H1 (cell line): ENCODE data around the gene PDZK1IP1. TPM values are rescaled to one million over a fixed set of nuclear protein-coding genes. Genes with fewer than 3 reads are reported as not detected.
A peak's percentile ranks its signal among the peaks of the same experiment; 100 is the strongest.

Experiments
- CTCF ChIA-PET: fragments of 300-600 bp; sonication (Branson Sonifier 250); formaldehyde crosslinking; loops from one replicate; lab custom pipeline; 2021; ENCODE audit not compliant: partially characterized antibody; lab: Charles Lee
- POLR2A ChIA-PET: fragments of 300-600 bp; sonication (Branson Sonifier 250); formaldehyde crosslinking; loops from one replicate; lab custom pipeline; 2021; ENCODE audit warnings: inconsistent platforms; ENCODE audit not compliant: partially characterized antibody; lab: Charles Lee
- DNase-seq, 2 experiments: peaks; one replicate each; pipeline versions ENCODE4 v3.0.0 to v3.0.0-alpha.2; 2010 to 2022; ENCODE audit warnings: low spot score in 2 of 2, low read depth in 1 of 2, mixed read lengths in 1 of 2
- FAIRE-seq: peaks from 2 replicates; lab custom pipeline; 2011; peaks lifted over from hg19 to GRCh38; lab: Jason Lieb, UNC
- H2AFZ ChIP-seq: 2 replicates; pipeline ENCODE4 v1.8.1; 2012; ENCODE audit warnings: low read length, inconsistent platforms
- H2AK5ac ChIP-seq: 2 replicates; pipeline ENCODE4 v1.6.1; 2013; ENCODE audit warnings: low read depth, low read length
- H2BK120ac ChIP-seq: replicated peaks from 2 replicates; pipeline ENCODE3; 2013; ENCODE audit warnings: low read depth, low read length, inconsistent platforms
- H2BK12ac ChIP-seq: 2 replicates; pipeline ENCODE4 v1.6.1; 2013; ENCODE audit warnings: low read depth, low read length
- H2BK15ac ChIP-seq: 2 replicates; pipeline ENCODE4 v1.6.1; 2013; ENCODE audit warnings: low read length
- H2BK20ac ChIP-seq: 2 replicates; pipeline ENCODE4 v1.6.1; 2013; ENCODE audit warnings: low read length
- H2BK5ac ChIP-seq: 2 replicates; pipeline ENCODE4 v1.6.1; 2013; ENCODE audit warnings: low read depth, low read length
- H3K14ac ChIP-seq: 2 replicates; pipeline ENCODE4 v1.6.1; 2013; ENCODE audit warnings: inconsistent platforms; ENCODE audit not compliant: insufficient read length
- H3K18ac ChIP-seq: 2 replicates; pipeline ENCODE4 v1.6.1; 2013; ENCODE audit warnings: low read length; ENCODE audit errors: extremely low read depth
- H3K23ac ChIP-seq: 2 replicates; pipeline ENCODE4 v1.6.1; 2013; ENCODE audit warnings: inconsistent platforms; ENCODE audit not compliant: insufficient read length
- H3K23me2 ChIP-seq: 2 replicates; pipeline ENCODE4 v1.6.1; 2013; ENCODE audit warnings: low read depth, low read length
- H3K27ac ChIP-seq: 2 replicates; pipeline ENCODE4 v1.6.1; 2011; ENCODE audit warnings: low read depth, low read length, inconsistent platforms
- H3K27me3 ChIP-seq, 4 experiments: replicated peaks in 1 of 4; 1 replicate in 1 of 4; 2 replicates in 3 of 4; pipeline versions ENCODE4 v1.6.1 to v1.8.1; 2011 to 2013; ENCODE audit warnings: low read length in 3 of 4, mild to moderate bottlenecking in 3 of 4, inconsistent platforms in 2 of 4, mixed read lengths in 2 of 4, moderate library complexity in 1 of 4; ENCODE audit not compliant: control insufficient read depth in 3 of 4, insufficient read depth in 3 of 4; ENCODE audit errors: extremely low read depth in 1 of 4
- H3K36me3 ChIP-seq, 4 experiments: 2 replicates each; pipeline versions ENCODE4 v1.6.1 to v1.8.1; 2011 to 2013; ENCODE audit warnings: mild to moderate bottlenecking in 4 of 4, low read length in 3 of 4, moderate library complexity in 2 of 4, control low read depth in 1 of 4, inconsistent platforms in 1 of 4; ENCODE audit not compliant: insufficient read depth in 4 of 4, control insufficient read depth in 2 of 4
- H3K4ac ChIP-seq: replicated peaks from 2 replicates; pipeline ENCODE3; 2013; ENCODE audit warnings: low read length, low read depth, mixed read lengths, inconsistent platforms; ENCODE audit not compliant: insufficient read length
- H3K4me1 ChIP-seq, 4 experiments: replicated peaks in 1 of 4; 1 replicate in 1 of 4; 2 replicates in 3 of 4; pipeline versions ENCODE4 v1.6.1 to v1.8.1; 2011 to 2013; ENCODE audit warnings: low read length in 3 of 4, inconsistent platforms in 2 of 4, mixed read lengths in 1 of 4; ENCODE audit not compliant: insufficient read depth in 4 of 4, control insufficient read depth in 3 of 4
- H3K4me2 ChIP-seq, 2 experiments: 2 replicates each; pipeline versions ENCODE4 v1.6.1 to v1.8.1; 2011 to 2013; ENCODE audit warnings: low read depth in 2 of 2, low read length in 2 of 2, control low read depth in 1 of 2, inconsistent platforms in 1 of 2, mild to moderate bottlenecking in 1 of 2; ENCODE audit not compliant: insufficient read depth in 1 of 2
- H3K4me3 ChIP-seq, 4 experiments: fragments of 200-600, 300-600 bp in 1 of 4; sonication (generic), shearing (Covaris generic), sonication (Bioruptor Twin) in 1 of 4; 2 replicates each; pipeline versions ENCODE4 v1.5.1 to v1.8.1; 2011 to 2016; ENCODE audit warnings: low read length in 4 of 4, low read depth in 3 of 4, control low read depth in 2 of 4, inconsistent platforms in 2 of 4, mild to moderate bottlenecking in 2 of 4, mixed read lengths in 1 of 4, moderate library complexity in 1 of 4; ENCODE audit not compliant: insufficient read depth in 2 of 4; ENCODE audit errors: extremely low read depth in 1 of 4
- H3K56ac ChIP-seq: replicated peaks from 2 replicates; pipeline ENCODE3; 2013; ENCODE audit warnings: low read depth, mild to moderate bottlenecking, mixed read lengths, low read length, inconsistent platforms; ENCODE audit not compliant: insufficient read length
- H3K79me1 ChIP-seq: 2 replicates; pipeline ENCODE4 v1.6.1; 2013; ENCODE audit warnings: low read depth, low read length, control low read depth
- H3K79me2 ChIP-seq, 2 experiments: 2 replicates each; pipeline versions ENCODE4 v1.6.1 to v1.8.1; 2012 to 2013; ENCODE audit warnings: low read length in 2 of 2, mild to moderate bottlenecking in 2 of 2, inconsistent platforms in 1 of 2; ENCODE audit not compliant: insufficient read depth in 2 of 2, control insufficient read depth in 1 of 2
- H3K9ac ChIP-seq, 4 experiments: replicated peaks in 1 of 4; 1 replicate in 1 of 4; 2 replicates in 3 of 4; pipeline versions ENCODE4 v1.6.1 to v1.8.1; 2011 to 2013; ENCODE audit warnings: low read depth in 3 of 4, low read length in 3 of 4, control low read depth in 2 of 4, mild to moderate bottlenecking in 2 of 4, moderate library complexity in 2 of 4, inconsistent platforms in 1 of 4; ENCODE audit errors: extremely low read depth in 1 of 4
- H3K9me3 ChIP-seq, 2 experiments: 2 replicates each; pipeline versions ENCODE4 v1.6.1 to v1.8.1; 2012 to 2013; ENCODE audit warnings: mild to moderate bottlenecking in 2 of 2, moderate library complexity in 2 of 2, control low read depth in 1 of 2, inconsistent platforms in 1 of 2, low read depth in 1 of 2, low read length in 1 of 2, mixed read lengths in 1 of 2; ENCODE audit not compliant: insufficient read depth in 2 of 2
- H4K20me1 ChIP-seq, 2 experiments: replicated peaks in 1 of 2; 2 replicates each; pipeline versions ENCODE3 to v1.8.1; 2011 to 2013; ENCODE audit warnings: inconsistent platforms in 2 of 2, low read length in 2 of 2, mild to moderate bottlenecking in 1 of 2; ENCODE audit not compliant: insufficient read depth in 2 of 2, control insufficient read depth in 1 of 2
- H4K5ac ChIP-seq: 2 replicates; pipeline ENCODE4 v1.6.1; 2013; ENCODE audit warnings: low read length, low read depth, mixed read lengths, inconsistent platforms; ENCODE audit not compliant: insufficient read length
- H4K8ac ChIP-seq: 2 replicates; pipeline ENCODE4 v1.8.0; 2013; ENCODE audit warnings: mild to moderate bottlenecking, moderate library complexity, low read length, inconsistent platforms; ENCODE audit not compliant: insufficient read depth; ENCODE audit errors: extremely low read depth
- H4K91ac ChIP-seq: replicated peaks from 2 replicates; pipeline ENCODE3; 2013; ENCODE audit warnings: low read length, mixed read lengths, inconsistent platforms; ENCODE audit not compliant: insufficient read length
- ATF3 ChIP-seq: IDR thresholded peaks from 2 replicates; pipeline ENCODE4 v1.6.1; 2011; ENCODE audit warnings: low read depth, mild to moderate bottlenecking, low read length; ENCODE audit not compliant: insufficient read depth
- CBX8 ChIP-seq: fragments of 300-800, 300-1000 bp; sonication (generic); IDR thresholded peaks from 2 replicates; pipeline ENCODE4 v1.7.1; 2016; ENCODE audit warnings: low read depth, low read length, borderline replicate concordance
- CHD1 ChIP-seq: IDR thresholded peaks from 2 replicates; pipeline ENCODE4 v1.6.1; 2012; ENCODE audit warnings: low read depth, low read length, improper control_type of control experiment
- CREB1 ChIP-seq: IDR thresholded peaks from 2 replicates; pipeline ENCODE4 v1.6.1; 2012; ENCODE audit warnings: inconsistent platforms
- EGR1 ChIP-seq: IDR thresholded peaks from 2 replicates; pipeline ENCODE4 v1.6.1; 2011; ENCODE audit warnings: low read depth, low read length, borderline replicate concordance
- RXRA ChIP-seq: IDR thresholded peaks from 2 replicates; pipeline ENCODE4 v1.6.1; 2011; ENCODE audit warnings: low read depth, mild to moderate bottlenecking, low read length, moderate library complexity; ENCODE audit not compliant: insufficient read depth
- SIN3A ChIP-seq, 2 experiments: IDR thresholded peaks in 1 of 2; conservative IDR thresholded peaks in 1 of 2; 2 replicates each; pipeline ENCODE4 v1.6.1; 2011 to 2012; ENCODE audit warnings: low read length in 2 of 2, improper control_type of control experiment in 1 of 2, low read depth in 1 of 2, mild to moderate bottlenecking in 1 of 2
- SRF ChIP-seq: IDR thresholded peaks from 2 replicates; pipeline ENCODE4 v1.6.1; 2011; ENCODE audit warnings: mild to moderate bottlenecking, low read depth, low read length, moderate library complexity
- TCF12 ChIP-seq: IDR thresholded peaks from 2 replicates; pipeline ENCODE4 v1.6.1; 2011; ENCODE audit warnings: low read depth, mild to moderate bottlenecking, low read length
- YY1 ChIP-seq: IDR thresholded peaks from 2 replicates; pipeline ENCODE4 v1.6.1; 2011; ENCODE audit warnings: low read depth, mild to moderate bottlenecking, low read length
- WGBS, 2 experiments: shearing (Covaris generic) in 1 of 2; methylation state at CpG; one replicate each; pipeline versions ENCODE4 v1.1.6 to v1.1.7; 2013 to 2015; ENCODE audit warnings: low lambda C conversion rate in 2 of 2, mixed read lengths in 2 of 2, inconsistent platforms in 1 of 2, low coverage in 1 of 2, missing lambda C conversion rate in 1 of 2; ENCODE audit not compliant: insufficient replicate concordance in 2 of 2, insufficient coverage in 1 of 2, insufficient read length in 1 of 2; ENCODE audit errors: extremely low coverage in 1 of 2, missing lambda C conversion rate in 1 of 2; 5-methylcytosine and 5-hydroxymethylcytosine counted together
- polyA plus RNA-seq, 7 experiments: library from polyadenylated mRNA; depleted of rRNA in 3 of 7; stranded (reverse) in 5 of 7; unstranded in 2 of 7; fragments of >200 nt in 5 of 7; fragments of 200-250 nt in 2 of 7; gene quantifications; 1 replicate in 5 of 7; 2 replicates in 1 of 7; 4 replicates in 1 of 7; pipeline versions ENCODE4 v1.2.1 to v1.2.3, GENCODE V29; 2011 to 2013; ENCODE audit warnings: missing spikeins in 2 of 7, mixed read lengths in 2 of 7
- total RNA-seq: library from RNA; stranded (reverse); fragmentation: NEBNext Ultra II Directional; extraction: Animal tissue kit (Norgen Biotek cat#: 25700); gene quantifications from 2 replicates; pipeline ENCODE4 v1.2.1, GENCODE V29; 2021
- TF ChIP-seq, protein P1 (sequence below): IDR thresholded peaks from 2 replicates; pipeline ENCODE4 v1.6.1; 2012; ENCODE audit warnings: low read length, inconsistent platforms

PDZK1IP1 gene
- total and polyA plus RNA-seq, 2 of the 8 experiments (the other 6 are each of a cell fraction or from before 2014, with no cell fraction given), result 0.17 TPM; not detected in 1

DNA sequence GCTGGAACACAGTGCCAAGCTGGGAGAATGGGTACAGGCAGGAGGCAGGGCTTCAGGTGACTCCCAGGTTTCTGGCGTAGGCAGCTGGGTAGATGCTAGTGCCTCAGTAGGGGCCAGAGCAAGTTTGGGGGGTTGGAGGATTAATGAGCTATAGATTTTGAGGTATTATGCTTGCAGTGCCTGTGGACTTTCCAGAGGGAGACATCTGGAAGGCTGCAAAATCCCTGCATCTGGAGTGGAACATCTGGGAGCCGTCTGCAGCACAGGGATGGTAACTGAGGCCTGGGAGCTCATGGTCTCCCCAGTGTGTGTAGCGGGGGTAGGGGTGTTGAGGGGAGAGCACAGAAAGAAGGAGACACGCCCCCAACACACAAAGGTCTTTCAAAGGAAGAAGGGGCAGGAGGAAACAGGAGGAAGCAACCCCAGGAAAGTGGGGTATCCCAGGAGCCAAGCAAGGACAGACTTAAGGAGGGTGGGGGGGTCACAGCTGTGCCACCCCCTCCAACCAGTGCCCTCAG lies 2.2 kb upstream of the PDZK1IP1 start:
- FAIRE-seq (no peak), DNase-seq (peak in 1 of 2 experiments; percentile 39)
- POLR2A ChIA-PET, result interaction anchor here (1.1 to 2.6 kb wide), 4 partner anchors 9 to 71 kb away, joined by 3 to 10 read pairs (median 4); no protein-coding TSS in a partner anchor
- Histone ChIP-seq H4K8ac (peak overlapping the region; percentile 5), H2BK15ac (no peak overlapping the region), H3K4me2 (peak overlapping the region in 1 of 2 experiments; percentile 17; a peak in 1 of 4 replicates), H2BK5ac (no peak overlapping the region), H3K23ac (no peak overlapping the region), H2AK5ac (no peak overlapping the region), H3K27ac (no peak overlapping the region), H3K56ac (no peak overlapping the region), H4K5ac (no peak overlapping the region), H3K9ac (no peak overlapping the region), H3K36me3 (no peaks in the 10 kb centered on the region), H3K14ac (no peak overlapping the region), H3K23me2 (no peaks in the 10 kb centered on the region; the same call in 1 of the 2 replicates), H3K27me3 (peaks cover 0 to 17% (median 11%) of the 10 kb centered on the region in 4 experiments; a peak in 3 of 7 replicates), H2BK20ac (0 out of 2 replicates have a peak overlapping the region, but pooled peaks have one; percentile 32), H3K79me2 (no peaks in the 10 kb centered on the region), H2AFZ (no peak overlapping the region), H3K4me1 (peaks cover 5 to 22% (median 12%) of the 10 kb centered on the region in 4 experiments), H3K79me1 (no peaks in the 10 kb centered on the region), H4K91ac (no peak overlapping the region), H3K4ac (no peak overlapping the region), H3K9me3 (no peaks in the 10 kb centered on the region), H4K20me1 (no peaks in the 10 kb centered on the region), H3K4me3 (no peak overlapping the region), H2BK120ac (no peak overlapping the region), H2BK12ac (no peak overlapping the region; the same call in 1 of the 2 replicates), H3K18ac (no peak overlapping the region)
- WGBS, 2 experiments, result 95% methylated on average over 4 of the region's 4 CpGs; no CpG with 5 or more reads in 1 of the 2 experiments
- CTCF ChIA-PET, result interaction anchor here (0.7 to 14.2 kb wide), 18 partner anchors 9 to 233 kb away, joined by 3 to 207 read pairs (median 9); no protein-coding TSS in a partner anchor
- no peak for TF ChIP-seq CHD1
- no peak for TF ChIP-seq RXRA
- no peak for TF ChIP-seq TCF12
- no peak for TF ChIP-seq CREB1
- TF ChIP-seq, protein P1, sequence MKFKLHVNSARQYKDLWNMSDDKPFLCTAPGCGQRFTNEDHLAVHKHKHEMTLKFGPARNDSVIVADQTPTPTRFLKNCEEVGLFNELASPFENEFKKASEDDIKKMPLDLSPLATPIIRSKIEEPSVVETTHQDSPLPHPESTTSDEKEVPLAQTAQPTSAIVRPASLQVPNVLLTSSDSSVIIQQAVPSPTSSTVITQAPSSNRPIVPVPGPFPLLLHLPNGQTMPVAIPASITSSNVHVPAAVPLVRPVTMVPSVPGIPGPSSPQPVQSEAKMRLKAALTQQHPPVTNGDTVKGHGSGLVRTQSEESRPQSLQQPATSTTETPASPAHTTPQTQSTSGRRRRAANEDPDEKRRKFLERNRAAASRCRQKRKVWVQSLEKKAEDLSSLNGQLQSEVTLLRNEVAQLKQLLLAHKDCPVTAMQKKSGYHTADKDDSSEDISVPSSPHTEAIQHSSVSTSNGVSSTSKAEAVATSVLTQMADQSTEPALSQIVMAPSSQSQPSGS, result no peak
- TF ChIP-seq ATF3, result no peak
- TF ChIP-seq YY1, result no peak
- no peak for TF ChIP-seq SIN3A (conservative IDR thresholded peaks at IDR 0.05 in 1 of 2, IDR thresholded peaks at IDR 0.05 in 1 of 2; ENCODE audit: low read depth in 1 of 2, low read length in 2 of 2)
- TF ChIP-seq CBX8, result no peak
- no peak for TF ChIP-seq SRF
- no peak for TF ChIP-seq EGR1
